Fibroblast of mammary gland (primary cell): ENCODE data around the gene SLFNL1.

Experiments used
- DNase-seq: peaks from one replicate; pipeline ENCODE4 v3.0.0-alpha.2; 2010; ENCODE audit warnings: low read depth
- H3K4me3 ChIP-seq: 2 replicates; pipeline ENCODE4 v1.5.1; 2011; ENCODE audit warnings: low read depth, mild to moderate bottlenecking, low read length, moderate library complexity; ENCODE audit not compliant: control insufficient read depth
- CTCF ChIP-seq: conservative IDR thresholded peaks from 2 replicates; pipeline ENCODE4 v1.5.1; 2011; ENCODE audit warnings: low read depth, low read length, inconsistent platforms; ENCODE audit not compliant: control insufficient read depth, insufficient read depth

SLFNL1 gene

DNA sequence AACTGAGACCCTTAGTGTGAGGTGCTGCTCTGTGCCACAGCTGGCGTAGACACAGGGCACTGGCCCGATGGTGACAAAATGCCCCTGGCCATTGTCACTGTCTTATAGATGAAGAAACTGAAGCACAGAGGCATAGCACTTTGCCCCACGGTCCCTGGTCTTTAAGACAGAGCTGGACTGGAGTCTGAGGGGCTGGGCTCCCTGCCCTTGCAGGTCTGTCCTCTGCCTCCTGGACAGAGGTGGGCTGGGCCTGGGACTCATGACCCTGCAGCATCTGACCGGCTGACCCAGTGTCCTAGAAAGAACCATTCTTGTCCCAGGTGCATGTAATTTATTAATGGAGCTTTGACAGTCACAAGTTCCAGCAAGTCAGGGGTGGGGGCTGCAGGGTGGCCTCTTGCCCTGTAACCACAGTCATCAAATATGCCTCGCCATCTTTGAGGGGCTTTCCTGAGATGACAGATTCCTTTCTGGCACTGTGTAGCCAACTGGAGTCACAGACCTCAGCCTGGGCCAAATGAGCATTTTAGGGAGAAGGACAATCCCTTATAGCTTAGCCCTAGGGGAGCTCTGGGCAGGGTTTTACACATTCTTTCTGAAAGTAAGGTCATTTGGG is 6.1 kb downstream of the SLFNL1 start:
- DNase-seq, result no peak
- H3K4me3 ChIP-seq, result no peak overlapping the region
- TF ChIP-seq CTCF, result no peak

- TF ChIP-seq CTCF, result no peak
- H3K4me3 ChIP-seq, result no peak overlapping the region
- DNase-seq, result no peak
Measured at GRCh38 chr1:41014871-41015270, 6.7 kb downstream of the SLFNL1 start.

GRCh38 chr1:41013796-41014195 is 7.7 kb downstream of the SLFNL1 start:
- no peak for TF ChIP-seq CTCF
- H3K4me3 ChIP-seq, result no peak overlapping the region
- DNase-seq, result no peak

- DNase-seq, result no peak
- TF ChIP-seq CTCF, result no peak
- no peak overlapping the region for H3K4me3 ChIP-seq
Measured at GRCh38 chr1:41013024-41013423, 8.5 kb downstream of the SLFNL1 start.

DNA sequence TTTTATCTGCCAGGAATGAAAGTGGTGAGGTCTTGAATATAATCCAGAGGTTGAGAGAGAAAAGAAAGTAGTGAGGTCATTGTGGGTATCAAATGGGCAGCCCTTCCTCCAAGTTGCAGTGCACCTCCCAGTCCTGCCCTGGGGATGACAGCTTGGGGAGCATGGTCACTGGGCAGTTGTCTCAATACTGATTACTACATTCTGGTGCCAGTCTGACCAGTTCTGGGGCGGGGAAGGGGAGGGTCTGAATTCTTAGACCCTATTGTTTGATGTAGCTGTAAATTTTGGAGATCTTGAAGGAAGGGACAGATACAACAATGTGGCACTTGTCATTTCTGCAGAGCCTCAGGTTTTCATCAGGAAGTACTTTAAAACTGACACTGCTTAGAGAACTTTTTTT is 11.2 kb downstream of the SLFNL1 start:
- no peak overlapping the region for H3K4me3 ChIP-seq
- DNase-seq, result no peak
- TF ChIP-seq CTCF, result no peak

- no peak overlapping the region for H3K4me3 ChIP-seq
- no peak for DNase-seq
- no peak for TF ChIP-seq CTCF
Measured at GRCh38 chr1:41009466-41009865, 12.1 kb downstream of the SLFNL1 start.
